WTC11 (cell line): Measurements from ENCODE around the gene KDM4C. TPM values are rescaled to one million over a fixed set of nuclear protein-coding genes. Genes with fewer than 3 reads are reported as not detected.

Source experiments
- ATAC-seq: fragments of 200-7000 bp; cut with Tn5 transposase; 2 replicates; pipeline ENCODE4 v1.10.0; 2021; ENCODE audit warnings: mild to moderate bottlenecking, moderate library complexity
- CTCF ChIA-PET: fragments of 300-600 bp; sonication (Branson Sonifier 250); formaldehyde crosslinking; loops from one replicate; lab custom pipeline; 2021; ENCODE audit warnings: antibody characterized with exemption; lab: Charles Lee
- POLR2A ChIA-PET: fragments of 350-600 bp; sonication (Branson Sonifier 250); formaldehyde crosslinking; loops from one replicate; lab custom pipeline; 2021; ENCODE audit warnings: antibody characterized with exemption; lab: Charles Lee
- DNase-seq: peaks from one replicate; pipeline ENCODE4 v3.0.0; 2021; ENCODE audit warnings: low spot score
- H3K27ac Mint-ChIP-seq: 2 replicates; pipeline ENCODE4 v1.8.0; 2021; ENCODE audit warnings: mixed read lengths
- H3K27me3 Mint-ChIP-seq: 2 replicates; pipeline ENCODE4 v1.8.0; 2021; ENCODE audit warnings: low read depth, mild to moderate bottlenecking, moderate library complexity, mixed read lengths
- H3K36me3 Mint-ChIP-seq: 2 replicates; pipeline ENCODE4 v1.8.0; 2021; ENCODE audit warnings: mixed read lengths
- H3K4me1 Mint-ChIP-seq: 2 replicates; pipeline ENCODE4 v1.8.0; 2022; ENCODE audit warnings: mixed read lengths
- H3K4me3 Mint-ChIP-seq: 2 replicates; pipeline ENCODE4 v1.8.0; 2021; ENCODE audit warnings: mild to moderate bottlenecking, moderate library complexity, mixed read lengths
- H3K9me3 Mint-ChIP-seq: 2 replicates; pipeline ENCODE4 v1.8.0; 2021; ENCODE audit warnings: mixed read lengths
- E2F4 ChIP-seq: sonication (generic); formaldehyde crosslinking; IDR thresholded peaks from 2 replicates; pipeline ENCODE4 v1.8.1; 2022; ENCODE audit warnings: low read depth, mild to moderate bottlenecking, moderate library complexity, missing genetic modification reagents, borderline replicate concordance
- EMX1 ChIP-seq: fragments of 250-450 bp; sonication (Bioruptor Pico); IDR thresholded peaks from 2 replicates; pipeline ENCODE4 v1.8.0; 2021; ENCODE audit warnings: mild to moderate bottlenecking
- FOXP1 ChIP-seq: sonication (generic); formaldehyde crosslinking; IDR thresholded peaks from 2 replicates; pipeline ENCODE4 v1.8.0; 2022; ENCODE audit warnings: missing genetic modification reagents, mild to moderate bottlenecking, moderate library complexity, borderline replicate concordance
- GRHL2 ChIP-seq: fragments of 250-450 bp; sonication (Bioruptor Pico); IDR thresholded peaks from 2 replicates; pipeline ENCODE4 v1.8.0; 2022; ENCODE audit warnings: mild to moderate bottlenecking, moderate library complexity; ENCODE audit not compliant: insufficient replicate concordance, severe bottlenecking
- GTF2I ChIP-seq: fragments of 250-450 bp; sonication (Bioruptor Pico); conservative IDR thresholded peaks from 2 replicates; pipeline ENCODE4 v1.4.0; 2021; ENCODE audit warnings: mild to moderate bottlenecking
- JAZF1 ChIP-seq: fragments of 250-450 bp; sonication (Bioruptor Pico); IDR thresholded peaks from 2 replicates; pipeline ENCODE4 v1.9.0; 2021; ENCODE audit warnings: moderate library complexity, mild to moderate bottlenecking, inconsistent platforms
- MXD4 ChIP-seq: fragments of 250-450 bp; sonication (Bioruptor Pico); IDR thresholded peaks from 2 replicates; pipeline ENCODE4 v1.8.0; 2021; ENCODE audit warnings: mild to moderate bottlenecking, moderate library complexity, borderline replicate concordance
- NFATC4 ChIP-seq: fragments of 250-450 bp; sonication (Bioruptor Pico); IDR thresholded peaks from 2 replicates; pipeline ENCODE4 v1.9.0; 2021; ENCODE audit warnings: mild to moderate bottlenecking
- NR2C2 ChIP-seq: sonication (generic); formaldehyde crosslinking; IDR thresholded peaks from 2 replicates; pipeline ENCODE4 v1.8.0; 2022; ENCODE audit warnings: mild to moderate bottlenecking, missing genetic modification reagents
- OVOL2 ChIP-seq: fragments of 250-450 bp; sonication (Bioruptor Pico); IDR thresholded peaks from 2 replicates; pipeline ENCODE4 v1.9.0; 2021; ENCODE audit warnings: mild to moderate bottlenecking, borderline replicate concordance
- PREB ChIP-seq: sonication (generic); formaldehyde crosslinking; IDR thresholded peaks from 2 replicates; pipeline ENCODE4 v1.8.1; 2022; ENCODE audit warnings: mild to moderate bottlenecking, missing genetic modification reagents, moderate library complexity, borderline replicate concordance
- PRRX2 ChIP-seq: fragments of 250-450 bp; sonication (Bioruptor Pico); IDR thresholded peaks from 2 replicates; pipeline ENCODE4 v1.8.0; 2021; ENCODE audit warnings: mild to moderate bottlenecking
- RELA ChIP-seq: sonication (generic); formaldehyde crosslinking; IDR thresholded peaks from 2 replicates; pipeline ENCODE4 v1.8.1; 2022; ENCODE audit warnings: missing genetic modification reagents, mild to moderate bottlenecking, borderline replicate concordance
- RORB ChIP-seq: fragments of 250-450 bp; sonication (Bioruptor Pico); IDR thresholded peaks from 2 replicates; pipeline ENCODE4 v1.9.0; 2021; ENCODE audit warnings: mild to moderate bottlenecking
- SOX15 ChIP-seq: fragments of 250-450 bp; sonication (Bioruptor Pico); IDR thresholded peaks from 2 replicates; pipeline ENCODE4 v1.9.0; 2021; ENCODE audit warnings: mild to moderate bottlenecking
- SP1 ChIP-seq: sonication (generic); formaldehyde crosslinking; conservative IDR thresholded peaks from 2 replicates; pipeline ENCODE4 v1.8.1; 2022; ENCODE audit warnings: missing genetic modification reagents
- TCF7 ChIP-seq: sonication (generic); formaldehyde crosslinking; IDR thresholded peaks from 2 replicates; pipeline ENCODE4 v1.8.0; 2022; ENCODE audit warnings: mild to moderate bottlenecking, low read depth, missing genetic modification reagents, moderate library complexity
- TEAD1 ChIP-seq: sonication (generic); formaldehyde crosslinking; IDR thresholded peaks from 2 replicates; pipeline ENCODE4 v1.8.0; 2022; ENCODE audit warnings: mild to moderate bottlenecking, missing genetic modification reagents
- ZBTB21 ChIP-seq: sonication (generic); formaldehyde crosslinking; IDR thresholded peaks from 2 replicates; pipeline ENCODE4 v1.8.1; 2023; ENCODE audit warnings: mild to moderate bottlenecking, missing genetic modification reagents, borderline replicate concordance
- total RNA-seq: library from RNA; stranded (reverse); gene quantifications from 3 replicates; pipeline ENCODE4 v1.2.3, GENCODE V29; 2021
- TF ChIP-seq, protein P1 (sequence below): sonication (generic); formaldehyde crosslinking; IDR thresholded peaks from 2 replicates; pipeline ENCODE4 v1.8.0; 2022; ENCODE audit warnings: mild to moderate bottlenecking, missing genetic modification reagents
- TF ChIP-seq, protein P2 (sequence below): sonication (generic); formaldehyde crosslinking; conservative IDR thresholded peaks from 2 replicates; pipeline ENCODE4 v1.8.1; 2023; ENCODE audit warnings: mild to moderate bottlenecking, low read depth, missing genetic modification reagents, moderate library complexity
- TF ChIP-seq, protein P3 (sequence below): fragments of 200-600 bp; IDR thresholded peaks from 2 replicates; pipeline ENCODE4 v1.8.0; 2022; ENCODE audit warnings: antibody characterized with exemption

The KDM4C gene
- total RNA-seq, 1 experiment from 2014 or later, result 29.2 TPM

DNA sequence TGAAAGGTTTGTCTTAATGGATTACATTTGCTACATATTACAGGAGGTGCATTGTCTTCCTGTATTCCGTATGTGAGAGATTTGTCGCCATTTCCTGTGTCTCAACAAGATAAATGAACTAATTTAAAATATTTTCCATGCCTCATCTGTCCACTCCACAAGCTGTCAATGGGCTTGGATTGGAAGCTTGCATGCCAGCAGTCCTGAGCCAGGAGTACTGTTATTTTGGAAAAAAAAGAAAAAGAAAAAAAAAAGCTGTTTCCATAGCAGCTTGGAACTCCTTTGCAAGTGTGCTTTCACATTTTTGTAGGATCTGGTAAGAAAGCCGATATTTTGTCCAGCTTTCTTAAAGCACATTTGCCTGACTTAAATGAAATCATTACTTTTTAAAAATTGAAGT lies 330.8 kb downstream of the KDM4C start:
- no peak for DNase-seq
- H3K36me3 Mint-ChIP-seq, result no peaks in the 10 kb centered on the region
- no peak for ATAC-seq
- no peak overlapping the region for H3K4me3 Mint-ChIP-seq
- H3K27me3 Mint-ChIP-seq, result no peaks in the 10 kb centered on the region
- POLR2A ChIA-PET, result no interaction called here
- CTCF ChIA-PET, result interaction anchor here (1.0 kb wide), 1 partner anchor 36 kb away, joined by 3 read pairs; no protein-coding TSS in a partner anchor
- H3K9me3 Mint-ChIP-seq, result no peaks in the 10 kb centered on the region
- peaks cover 3% of the 10 kb centered on the region for H3K4me1 Mint-ChIP-seq
- H3K27ac Mint-ChIP-seq, result no peak overlapping the region
- TF ChIP-seq GRHL2 (CRISPR knock-in tag) (no peak), TEAD1 (CRISPR knock-in tag) (no peak), SP1 (CRISPR knock-in tag) (no peak), OVOL2 (no peak)

GRCh38 chr9:7089406-7090193 lies 331.8 kb downstream of the KDM4C start:
- DNase-seq, result no peak
- Mint-ChIP-seq H3K27me3 (no peaks in the 10 kb centered on the region), H3K27ac (no peak overlapping the region), H3K36me3 (no peaks in the 10 kb centered on the region), H3K9me3 (no peaks in the 10 kb centered on the region)
- CTCF ChIA-PET, result interaction anchor here (1.2 to 1.6 kb wide), 2 partner anchors 96 to 271 kb away, joined by 3 to 4 read pairs; no protein-coding TSS in a partner anchor
- TF ChIP-seq SOX15 (CRISPR knock-in tag) (no peak), RORB (CRISPR knock-in tag) (no peak), E2F4 (CRISPR knock-in tag) (no peak), PREB (CRISPR knock-in tag) (no peak), ZBTB21 (CRISPR knock-in tag) (no peak), GTF2I (CRISPR knock-in tag) (no peak), RELA (no peak), JAZF1 (CRISPR knock-in tag) (no peak), TEAD1 (CRISPR knock-in tag) (no peak)
- TF ChIP-seq, protein P1, sequence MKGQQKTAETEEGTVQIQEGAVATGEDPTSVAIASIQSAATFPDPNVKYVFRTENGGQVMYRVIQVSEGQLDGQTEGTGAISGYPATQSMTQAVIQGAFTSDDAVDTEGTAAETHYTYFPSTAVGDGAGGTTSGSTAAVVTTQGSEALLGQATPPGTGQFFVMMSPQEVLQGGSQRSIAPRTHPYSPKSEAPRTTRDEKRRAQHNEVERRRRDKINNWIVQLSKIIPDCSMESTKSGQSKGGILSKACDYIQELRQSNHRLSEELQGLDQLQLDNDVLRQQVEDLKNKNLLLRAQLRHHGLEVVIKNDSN (CRISPR knock-in tag), result no peak
- TF ChIP-seq, protein P2, sequence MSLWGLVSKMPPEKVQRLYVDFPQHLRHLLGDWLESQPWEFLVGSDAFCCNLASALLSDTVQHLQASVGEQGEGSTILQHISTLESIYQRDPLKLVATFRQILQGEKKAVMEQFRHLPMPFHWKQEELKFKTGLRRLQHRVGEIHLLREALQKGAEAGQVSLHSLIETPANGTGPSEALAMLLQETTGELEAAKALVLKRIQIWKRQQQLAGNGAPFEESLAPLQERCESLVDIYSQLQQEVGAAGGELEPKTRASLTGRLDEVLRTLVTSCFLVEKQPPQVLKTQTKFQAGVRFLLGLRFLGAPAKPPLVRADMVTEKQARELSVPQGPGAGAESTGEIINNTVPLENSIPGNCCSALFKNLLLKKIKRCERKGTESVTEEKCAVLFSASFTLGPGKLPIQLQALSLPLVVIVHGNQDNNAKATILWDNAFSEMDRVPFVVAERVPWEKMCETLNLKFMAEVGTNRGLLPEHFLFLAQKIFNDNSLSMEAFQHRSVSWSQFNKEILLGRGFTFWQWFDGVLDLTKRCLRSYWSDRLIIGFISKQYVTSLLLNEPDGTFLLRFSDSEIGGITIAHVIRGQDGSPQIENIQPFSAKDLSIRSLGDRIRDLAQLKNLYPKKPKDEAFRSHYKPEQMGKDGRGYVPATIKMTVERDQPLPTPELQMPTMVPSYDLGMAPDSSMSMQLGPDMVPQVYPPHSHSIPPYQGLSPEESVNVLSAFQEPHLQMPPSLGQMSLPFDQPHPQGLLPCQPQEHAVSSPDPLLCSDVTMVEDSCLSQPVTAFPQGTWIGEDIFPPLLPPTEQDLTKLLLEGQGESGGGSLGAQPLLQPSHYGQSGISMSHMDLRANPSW, result no peak
- TF ChIP-seq, all 79 proteins: peak for 0
- POLR2A ChIA-PET, result no interaction called here
- H3K4me3 Mint-ChIP-seq, result no peak overlapping the region
- H3K4me1 Mint-ChIP-seq, result peaks cover 7% of the 10 kb centered on the region
- peak; percentile 54 for ATAC-seq

DNA sequence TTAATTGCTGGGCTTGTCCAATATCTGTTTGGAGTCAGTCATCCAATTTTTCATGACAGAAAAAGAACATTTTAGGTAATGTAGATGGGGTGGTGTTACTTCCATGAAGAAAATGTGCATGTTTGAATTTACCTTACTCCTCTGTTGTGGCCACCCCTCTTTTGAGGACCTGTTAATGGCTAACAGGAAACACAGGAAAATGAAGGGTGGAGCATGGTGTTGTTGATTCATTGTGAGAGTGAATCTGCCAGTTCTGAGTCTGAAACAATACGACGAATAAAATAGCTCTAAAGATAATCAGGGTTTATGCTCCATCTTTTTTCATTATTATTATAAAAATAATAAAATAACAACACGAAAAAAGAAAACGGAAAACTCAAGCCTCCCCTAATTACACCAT lies 335.3 kb downstream of the KDM4C start:
- H3K27ac Mint-ChIP-seq, result no peak overlapping the region
- H3K9me3 Mint-ChIP-seq, result no peaks in the 10 kb centered on the region
- DNase-seq (no peak), ATAC-seq (no peak)
- ChIA-PET CTCF (no interaction called here), POLR2A (interaction anchor here (0.7 kb wide), 1 partner anchor 13 kb away, joined by 3 read pairs; no protein-coding TSS in a partner anchor)
- H3K36me3 Mint-ChIP-seq, result no peaks in the 10 kb centered on the region
- H3K27me3 Mint-ChIP-seq, result no peaks in the 10 kb centered on the region
- H3K4me1 Mint-ChIP-seq, result peaks cover 7% of the 10 kb centered on the region
- H3K4me3 Mint-ChIP-seq, result no peak overlapping the region
- TF ChIP-seq, protein P3, sequence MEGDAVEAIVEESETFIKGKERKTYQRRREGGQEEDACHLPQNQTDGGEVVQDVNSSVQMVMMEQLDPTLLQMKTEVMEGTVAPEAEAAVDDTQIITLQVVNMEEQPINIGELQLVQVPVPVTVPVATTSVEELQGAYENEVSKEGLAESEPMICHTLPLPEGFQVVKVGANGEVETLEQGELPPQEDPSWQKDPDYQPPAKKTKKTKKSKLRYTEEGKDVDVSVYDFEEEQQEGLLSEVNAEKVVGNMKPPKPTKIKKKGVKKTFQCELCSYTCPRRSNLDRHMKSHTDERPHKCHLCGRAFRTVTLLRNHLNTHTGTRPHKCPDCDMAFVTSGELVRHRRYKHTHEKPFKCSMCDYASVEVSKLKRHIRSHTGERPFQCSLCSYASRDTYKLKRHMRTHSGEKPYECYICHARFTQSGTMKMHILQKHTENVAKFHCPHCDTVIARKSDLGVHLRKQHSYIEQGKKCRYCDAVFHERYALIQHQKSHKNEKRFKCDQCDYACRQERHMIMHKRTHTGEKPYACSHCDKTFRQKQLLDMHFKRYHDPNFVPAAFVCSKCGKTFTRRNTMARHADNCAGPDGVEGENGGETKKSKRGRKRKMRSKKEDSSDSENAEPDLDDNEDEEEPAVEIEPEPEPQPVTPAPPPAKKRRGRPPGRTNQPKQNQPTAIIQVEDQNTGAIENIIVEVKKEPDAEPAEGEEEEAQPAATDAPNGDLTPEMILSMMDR, result no peak
- TF ChIP-seq TEAD1 (CRISPR knock-in tag) (no peak), TCF7 (CRISPR knock-in tag) (no peak), NR2C2 (CRISPR knock-in tag) (no peak), PRRX2 (no peak), EMX1 (CRISPR knock-in tag) (no peak), NFATC4 (CRISPR knock-in tag) (no peak), FOXP1 (no peak), RORB (CRISPR knock-in tag) (no peak), MXD4 (CRISPR knock-in tag) (no peak)
